ENCODE results near the gene GALNT2.

- TF ChIP-seq POLR2A (IDR thresholded peaks at IDR 0.05) (no peak), CTCF (IDR thresholded peaks at IDR 0.05 in 8 of 11, conservative IDR thresholded peaks at IDR 0.05 in 3 of 11) (no peak), POLR2AphosphoS5 (IDR thresholded peaks at IDR 0.05) (no peak)
Measured at GRCh38 chr1:230308039-230308438, 241.0 kb downstream of the GALNT2 start.

Measured in spleen (tissue), 7 donors.